GM18511 (cell line): ENCODE results near the gene ZBTB40.

Experiments used
- ATAC-seq: cut with Tn5 transposase; IDR thresholded peaks from one replicate; pipeline ENCODE4 v1.9.1; 2021; ENCODE audit warnings: mild to moderate bottlenecking, moderate library complexity; ENCODE audit not compliant: unreplicated experiment

ZBTB40 gene

GRCh38 chr1:22529901-22530621 lies 78.4 kb downstream of the ZBTB40 start:
- ATAC-seq = no peak

GRCh38 chr1:22530715-22531114 lies 79.1 kb downstream of the ZBTB40 start:
- no peak for ATAC-seq

- ATAC-seq = no peak
These were observed 79.6 kb downstream of the ZBTB40 start for GRCh38 chr1:22531251-22531650.

GRCh38 chr1:22533244-22533895 lies 81.7 kb downstream of the ZBTB40 start:
- no peak for ATAC-seq

GRCh38 chr1:22534951-22535350 lies 83.3 kb downstream of the ZBTB40 start:
- ATAC-seq = no peak

- no peak for ATAC-seq
These were observed 83.7 kb downstream of the ZBTB40 start for GRCh38 chr1:22535399-22535798.

- ATAC-seq = no peak
These were observed 84.9 kb downstream of the ZBTB40 start for GRCh38 chr1:22536506-22536905.

- no peak for ATAC-seq
These were observed 85.9 kb downstream of the ZBTB40 start for GRCh38 chr1:22537441-22538139.

- ATAC-seq = no peak
These were observed 88.0 kb downstream of the ZBTB40 start for GRCh38 chr1:22539510-22540118.

GRCh38 chr1:22540337-22540736 lies 88.7 kb downstream of the ZBTB40 start:
- no peak for ATAC-seq

GRCh38 chr1:22542886-22543285 lies 91.2 kb downstream of the ZBTB40 start:
- ATAC-seq = no peak

GRCh38 chr1:22543679-22544078 lies 92.0 kb downstream of the ZBTB40 start:
- ATAC-seq = no peak

GRCh38 chr1:22544606-22545005 lies 93.0 kb downstream of the ZBTB40 start:
- ATAC-seq = no peak

GRCh38 chr1:22545141-22545540 lies 93.5 kb downstream of the ZBTB40 start:
- no peak for ATAC-seq

GRCh38 chr1:22547186-22547817 lies 95.7 kb downstream of the ZBTB40 start:
- ATAC-seq = no peak

- no peak for ATAC-seq
These were observed 96.3 kb downstream of the ZBTB40 start for GRCh38 chr1:22547818-22548462.

- no peak for ATAC-seq
These were observed 98.4 kb downstream of the ZBTB40 start for GRCh38 chr1:22550021-22550420.

GRCh38 chr1:22551591-22551990 lies 99.9 kb downstream of the ZBTB40 start:
- ATAC-seq = no peak

- no peak for ATAC-seq
These were observed 100.4 kb downstream of the ZBTB40 start for GRCh38 chr1:22552021-22552420.

GRCh38 chr1:22553104-22553880 lies 101.6 kb downstream of the ZBTB40 start:
- no peak for ATAC-seq
